Prostate gland (tissue), 2 donors: Measurements from ENCODE around the gene GRIK5. TPM values are rescaled to one million over a fixed set of nuclear protein-coding genes. Genes with fewer than 3 reads are reported as not detected.

Source experiments
- DNase-seq: peaks from one replicate; pipeline ENCODE4 v3.0.0-alpha.2; 2019; ENCODE audit warnings: low spot score
- H3K27ac ChIP-seq, 2 donors: fragments of 200-600 bp; sonication (generic); 2 replicates each; pipeline ENCODE4 v1.5.1; 2017 to 2019
- H3K27me3 ChIP-seq: fragments of 200-600 bp; sonication (generic); replicated peaks from 2 replicates; pipeline ENCODE4 v1.5.1; 2019; ENCODE audit not compliant: insufficient read depth
- H3K36me3 ChIP-seq, 2 donors: fragments of 200-600 bp; sonication (generic); 1 replicate in 1 of 2; 2 replicates in 1 of 2; pipeline versions ENCODE4 v1.5.1 to v1.8.1; 2017 to 2019
- H3K4me1 ChIP-seq: fragments of 200-600 bp; sonication (generic); replicated peaks from 2 replicates; pipeline ENCODE4 v1.5.1; 2019
- H3K4me3 ChIP-seq, 2 donors: fragments of 200-600 bp; sonication (generic); 2 replicates each; pipeline ENCODE4 v1.5.1; 2017 to 2019
- H3K9me3 ChIP-seq: fragments of 200-600 bp; sonication (generic); 2 replicates; pipeline ENCODE4 v1.5.1; 2017
- POLR2A ChIP-seq: fragments of 450-650 bp; IDR thresholded peaks from one replicate; pipeline ENCODE4 v1.6.1; 2016; ENCODE audit warnings: antibody characterized with exemption, mild to moderate bottlenecking
- POLR2AphosphoS5 ChIP-seq: sonication (generic); formaldehyde crosslinking; IDR thresholded peaks from one replicate; pipeline ENCODE4 v1.6.1; 2017; ENCODE audit warnings: antibody characterized with exemption
- WGBS: methylation state at CpG from one replicate; pipeline ENCODE4 v1.1.5; 2018; 5-methylcytosine and 5-hydroxymethylcytosine counted together
- intact Hi-C: fragments of 100-400 bp; cut with DNase I; formaldehyde crosslinking; loops from one replicate; pipeline ENCODE4 v1.14.2; 2022
- total RNA-seq, 2 donors: library from RNA; depleted of rRNA; stranded (reverse); fragments of >200 nt; gene quantifications; one replicate each; pipeline ENCODE4 v1.1.0, GENCODE V29; 2016
- TF ChIP-seq, protein P1 (sequence below), 4 experiments: fragments of 200-600 bp in 2 of 4; fragments of 450-650 bp in 2 of 4; sonication (generic) in 2 of 4; IDR thresholded peaks; 1 replicate in 3 of 4; 2 replicates in 1 of 4; pipeline ENCODE4 v1.5.1; 2016 to 2019; ENCODE audit warnings: antibody characterized with exemption in 4 of 4, mild to moderate bottlenecking in 2 of 4, moderate library complexity in 2 of 4

Gene GRIK5
- total RNA-seq, 2 donors from 2014 or later: 1.3 to 25.2 TPM

DNA sequence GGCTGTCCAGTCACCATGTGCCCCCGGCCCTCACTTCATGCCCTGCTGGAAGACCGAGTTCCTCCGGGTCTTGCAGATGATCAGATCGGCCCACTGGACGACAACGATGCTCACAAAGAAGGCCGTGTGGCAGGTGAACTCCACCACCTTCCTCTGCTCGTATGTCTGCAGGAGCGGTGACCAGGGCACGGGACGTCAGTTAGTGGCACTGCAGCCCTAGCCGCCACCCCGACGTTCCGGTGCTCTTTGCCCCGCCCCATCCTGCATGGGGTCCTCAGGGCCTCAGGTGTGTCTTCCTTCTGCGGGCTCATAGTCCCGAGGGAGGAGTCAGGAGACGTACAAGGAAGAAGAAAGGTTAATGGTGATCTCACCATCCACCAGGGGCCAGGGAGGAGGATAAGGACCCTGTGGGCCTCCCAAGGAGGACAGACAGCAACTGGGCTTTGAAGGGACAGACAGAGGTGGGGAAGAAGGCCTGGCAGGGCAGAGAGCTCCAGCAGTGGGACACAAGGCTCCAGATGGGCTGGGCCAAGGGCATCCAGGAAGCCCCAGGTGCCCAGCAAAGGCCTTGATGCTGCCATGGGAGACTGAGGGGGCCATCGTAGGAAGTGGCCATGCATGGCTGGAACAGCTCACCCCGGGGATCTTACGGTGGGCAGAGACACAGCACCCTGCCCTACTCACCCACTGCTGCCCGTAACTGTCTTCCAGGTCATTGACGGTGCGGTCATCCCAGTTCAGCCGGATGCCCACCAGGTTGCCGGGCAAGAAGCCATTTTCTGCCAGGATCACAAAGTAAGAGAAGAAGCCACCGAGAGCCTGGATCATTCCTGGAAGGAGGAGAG lies 101.0 kb downstream of the GRIK5 start:
- no peak overlapping the region for H3K4me3 ChIP-seq
- TF ChIP-seq, protein P1, sequence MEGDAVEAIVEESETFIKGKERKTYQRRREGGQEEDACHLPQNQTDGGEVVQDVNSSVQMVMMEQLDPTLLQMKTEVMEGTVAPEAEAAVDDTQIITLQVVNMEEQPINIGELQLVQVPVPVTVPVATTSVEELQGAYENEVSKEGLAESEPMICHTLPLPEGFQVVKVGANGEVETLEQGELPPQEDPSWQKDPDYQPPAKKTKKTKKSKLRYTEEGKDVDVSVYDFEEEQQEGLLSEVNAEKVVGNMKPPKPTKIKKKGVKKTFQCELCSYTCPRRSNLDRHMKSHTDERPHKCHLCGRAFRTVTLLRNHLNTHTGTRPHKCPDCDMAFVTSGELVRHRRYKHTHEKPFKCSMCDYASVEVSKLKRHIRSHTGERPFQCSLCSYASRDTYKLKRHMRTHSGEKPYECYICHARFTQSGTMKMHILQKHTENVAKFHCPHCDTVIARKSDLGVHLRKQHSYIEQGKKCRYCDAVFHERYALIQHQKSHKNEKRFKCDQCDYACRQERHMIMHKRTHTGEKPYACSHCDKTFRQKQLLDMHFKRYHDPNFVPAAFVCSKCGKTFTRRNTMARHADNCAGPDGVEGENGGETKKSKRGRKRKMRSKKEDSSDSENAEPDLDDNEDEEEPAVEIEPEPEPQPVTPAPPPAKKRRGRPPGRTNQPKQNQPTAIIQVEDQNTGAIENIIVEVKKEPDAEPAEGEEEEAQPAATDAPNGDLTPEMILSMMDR (IDR thresholded peaks at IDR 0.05): no peak
- TF ChIP-seq POLR2A: no peak
- TF ChIP-seq POLR2AphosphoS5: no peak
- H3K27me3 ChIP-seq: peaks cover 2% of the 10 kb centered on the region
- H3K4me1 ChIP-seq: no peaks in the 10 kb centered on the region
- H3K36me3 ChIP-seq: no peaks in the 10 kb centered on the region
- WGBS: 66% methylated on average over 26 of the region's 28 CpGs
- intact Hi-C loops: no loop called here
- DNase-seq: no peak
- H3K27ac ChIP-seq: no peak overlapping the region
- no peaks in the 10 kb centered on the region for H3K9me3 ChIP-seq

DNA sequence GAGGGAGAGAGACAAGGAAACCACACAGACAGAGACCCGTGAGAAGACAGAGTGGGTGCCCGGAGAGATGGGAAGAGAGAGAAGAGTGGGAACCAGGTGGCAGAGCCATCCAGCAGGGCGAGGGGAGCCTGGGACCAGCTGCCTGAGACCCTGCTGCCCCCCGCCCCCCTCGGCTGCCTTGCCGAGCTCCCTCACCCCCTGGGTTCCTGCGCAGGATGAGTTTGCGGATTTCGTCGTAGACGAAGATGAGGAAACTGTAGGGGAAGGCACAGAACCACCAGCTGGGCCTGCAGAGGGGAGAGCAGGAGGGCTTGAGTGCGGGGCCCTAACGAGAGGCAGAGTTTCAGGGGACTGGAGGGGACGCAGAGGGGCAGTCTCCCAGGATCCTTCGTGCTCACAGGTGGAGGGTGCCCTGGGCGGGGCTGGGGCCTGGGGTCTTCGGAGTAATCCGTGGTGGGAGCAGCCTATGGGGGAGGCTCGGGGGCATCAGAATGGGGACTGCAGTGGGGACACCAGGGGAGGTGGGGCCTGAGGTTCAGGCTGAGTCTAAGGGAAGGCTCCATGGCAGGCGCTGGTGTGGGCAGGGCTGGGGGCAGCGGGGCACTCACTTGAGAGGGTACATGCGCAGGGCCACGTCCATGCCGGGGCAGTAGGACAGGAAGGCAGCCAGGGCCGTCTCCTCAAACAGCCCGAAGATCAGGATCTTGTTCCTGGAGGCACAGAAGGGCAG lies 102.8 kb downstream of the GRIK5 start:
- no peaks in the 10 kb centered on the region for H3K9me3 ChIP-seq
- H3K36me3 ChIP-seq: no peaks in the 10 kb centered on the region
- TF ChIP-seq, protein P1 (IDR thresholded peaks at IDR 0.05): no peak
- TF ChIP-seq POLR2A: no peak
- no peak for TF ChIP-seq POLR2AphosphoS5
- no peak overlapping the region for H3K27ac ChIP-seq
- intact Hi-C loops: no loop called here
- H3K4me1 ChIP-seq: no peaks in the 10 kb centered on the region
- 66% methylated on average over 26 of the region's 26 CpGs for WGBS
- H3K27me3 ChIP-seq: peaks cover 2% of the 10 kb centered on the region
- DNase-seq: no peak
- no peak overlapping the region for H3K4me3 ChIP-seq

DNA sequence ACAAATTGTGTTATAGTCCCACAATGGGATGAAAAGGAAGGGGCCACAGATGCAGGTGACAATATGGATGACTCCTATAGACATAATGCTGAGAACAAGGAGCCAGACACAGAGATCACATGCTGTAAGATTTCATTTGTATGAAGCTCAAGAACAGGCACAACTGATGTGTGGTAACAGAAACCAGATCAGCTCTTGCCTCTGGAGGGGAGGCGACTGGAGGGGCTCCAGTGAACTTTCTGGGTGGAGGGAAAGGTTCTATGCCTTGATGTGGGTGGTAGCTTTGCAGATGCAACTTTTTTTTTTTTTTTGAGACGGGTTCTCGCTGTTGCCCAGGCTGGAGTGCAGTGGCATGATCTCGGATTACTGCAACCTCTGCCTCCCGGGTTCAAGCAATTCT lies 104.9 kb downstream of the GRIK5 start:
- Histone ChIP-seq H3K9me3 (no peaks in the 10 kb centered on the region), H3K4me3 (no peak overlapping the region), H3K4me1 (no peaks in the 10 kb centered on the region), H3K36me3 (no peaks in the 10 kb centered on the region), H3K27ac (no peak overlapping the region), H3K27me3 (peaks cover 2% of the 10 kb centered on the region)
- intact Hi-C loops: no loop called here
- TF ChIP-seq POLR2A (no peak), POLR2AphosphoS5 (no peak)
- TF ChIP-seq, protein P1 (IDR thresholded peaks at IDR 0.05): no peak
- 60% methylated on average over 5 of the region's 5 CpGs for WGBS
- no peak for DNase-seq

DNA sequence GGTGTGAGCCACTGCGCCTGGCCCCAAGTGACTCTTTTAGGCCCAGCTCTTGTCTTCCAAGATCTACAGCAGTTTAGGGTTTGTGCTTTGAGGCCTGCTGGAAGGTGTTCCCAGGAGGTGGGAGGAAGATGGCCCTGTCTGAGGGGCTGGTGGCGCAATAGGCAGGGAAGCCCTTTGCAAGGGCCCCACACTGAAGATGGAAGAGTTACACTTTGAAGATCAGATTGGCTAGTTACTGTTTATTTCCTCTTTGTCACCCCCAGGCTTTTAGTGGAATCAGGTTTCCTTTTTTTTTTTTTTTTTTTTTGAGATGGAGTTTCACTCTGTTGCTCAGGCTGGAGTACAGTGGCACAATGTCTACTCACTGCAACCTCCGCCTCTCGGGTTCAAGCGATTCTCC lies 109.0 kb downstream of the GRIK5 start:
- intact Hi-C loops: no loop called here
- no peak overlapping the region for H3K27ac ChIP-seq
- WGBS: 89% methylated on average over 5 of the region's 5 CpGs

More for the DNA sequence above, 109.0 kb downstream of the GRIK5 start:
- no peaks in the 10 kb centered on the region for H3K36me3 ChIP-seq
- peaks cover 4% of the 10 kb centered on the region for H3K4me1 ChIP-seq
- no peaks in the 10 kb centered on the region for H3K27me3 ChIP-seq
- TF ChIP-seq POLR2A: no peak
- no peak for TF ChIP-seq POLR2AphosphoS5
- TF ChIP-seq, protein P1 (IDR thresholded peaks at IDR 0.05): no peak
- no peaks in the 10 kb centered on the region for H3K9me3 ChIP-seq
- no peak overlapping the region for H3K4me3 ChIP-seq
- no peak for DNase-seq
